Measurements from ENCODE around the gene CDH12.
"Not testable (repeated sequence)": the region's sequence is repeated elsewhere in the genome, so short reads cannot be mapped to it uniquely, and the experiment has no call there.

CDH12 gene

GRCh38 chr5:22649074-22649473 is 204.1 kb downstream of the CDH12 start:
- DNase-seq (ENCODE audit: low read depth): no peak

DNA sequence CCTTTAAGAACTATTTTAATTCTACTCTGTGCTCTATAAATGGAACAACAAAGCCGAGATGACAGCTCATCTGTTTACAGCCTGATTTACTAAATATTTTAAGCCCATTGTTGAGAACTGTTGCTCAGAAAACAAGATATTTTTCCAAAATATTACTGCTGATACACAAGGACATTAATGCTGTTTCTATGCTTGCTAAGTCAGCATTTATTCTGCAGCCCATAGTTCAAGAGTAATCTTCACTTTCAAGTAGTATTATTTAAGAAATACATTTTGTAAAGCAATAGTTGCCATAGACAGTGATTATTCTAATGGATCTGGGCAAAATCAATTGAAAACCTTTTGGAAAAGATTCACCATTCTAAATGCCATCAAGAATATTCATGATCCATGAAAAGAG is 208.3 kb downstream of the CDH12 start:
- no peak for DNase-seq (ENCODE audit: low read depth)

- DNase-seq (ENCODE audit: low read depth): no peak
Measured at GRCh38 chr5:22643356-22643755, 209.8 kb downstream of the CDH12 start.

- DNase-seq (ENCODE audit: low read depth): no peak
Measured at GRCh38 chr5:22631683-22632082, 221.5 kb downstream of the CDH12 start.

DNA sequence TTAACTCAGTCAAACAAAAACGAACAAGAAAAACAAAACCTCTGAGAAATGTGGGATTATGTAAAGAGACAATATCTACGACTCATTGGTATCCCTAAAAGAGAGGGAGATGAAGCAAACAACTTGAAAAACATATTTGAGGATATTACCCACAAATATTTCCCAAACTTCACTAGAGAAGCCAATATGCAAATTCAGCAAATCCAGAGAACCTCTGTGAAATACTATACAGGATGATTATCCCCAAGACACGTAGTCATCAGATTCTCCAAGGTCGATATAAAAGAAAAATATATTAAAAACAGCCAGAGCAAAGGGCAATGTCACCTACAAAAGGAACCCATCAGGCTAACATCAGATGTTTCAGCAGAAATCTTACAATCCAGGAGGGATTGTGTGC is 226.1 kb downstream of the CDH12 start:
- DNase-seq (ENCODE audit: low read depth): no peak

- DNase-seq (ENCODE audit: low read depth): no peak
Measured at GRCh38 chr5:22625451-22625850, 227.7 kb downstream of the CDH12 start.

GRCh38 chr5:22621084-22621483 is 232.1 kb downstream of the CDH12 start:
- DNase-seq (ENCODE audit: low read depth): no peak

DNA sequence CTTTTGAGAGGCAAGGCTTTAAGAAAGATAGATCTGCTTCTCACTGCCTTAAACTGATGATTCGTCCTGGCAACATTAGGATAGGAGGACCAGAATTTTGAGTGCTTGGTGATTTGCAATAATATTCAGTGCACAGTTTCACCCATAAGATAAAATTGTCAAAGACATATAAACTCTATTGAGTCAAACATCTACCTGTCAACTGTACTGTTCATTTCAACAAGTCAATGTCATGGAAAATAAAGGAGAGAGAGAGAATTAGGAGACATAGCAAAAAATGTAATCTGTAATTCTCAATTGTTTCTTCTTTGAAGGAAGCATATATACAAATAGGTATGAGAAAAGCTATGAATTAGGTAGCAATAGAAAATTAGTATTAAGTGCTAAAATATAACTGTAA is 237.2 kb downstream of the CDH12 start:
- DNase-seq (ENCODE audit: low read depth): no peak

DNA sequence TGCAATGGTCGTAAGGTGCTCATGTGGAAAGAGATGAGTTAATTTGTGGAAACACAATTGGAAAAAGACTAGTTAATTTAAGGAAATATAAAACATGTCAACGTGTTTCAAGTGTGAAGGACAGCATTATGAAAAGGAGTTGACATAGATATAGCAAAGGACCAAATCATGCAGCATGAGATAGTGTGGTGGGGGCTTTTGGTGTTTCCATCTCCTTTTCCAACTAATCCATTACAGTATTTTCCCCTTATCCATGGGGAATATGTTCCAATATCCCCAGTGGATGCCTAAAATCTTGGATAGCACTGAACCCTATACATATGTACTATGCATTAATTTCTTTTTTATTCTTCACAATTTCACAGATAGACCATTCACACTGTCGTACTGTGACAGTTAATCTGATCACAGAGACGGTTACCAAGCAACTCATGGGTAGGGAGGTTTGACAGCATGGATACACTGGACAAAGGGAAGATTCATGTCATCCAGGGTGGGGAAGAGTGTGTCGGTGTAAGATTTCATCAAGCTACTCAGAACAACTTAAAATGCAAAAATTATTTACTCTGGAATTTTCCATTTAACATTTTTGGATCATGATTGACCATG is 238.6 kb downstream of the CDH12 start:
- no peak for DNase-seq (ENCODE audit: low read depth)

DNA sequence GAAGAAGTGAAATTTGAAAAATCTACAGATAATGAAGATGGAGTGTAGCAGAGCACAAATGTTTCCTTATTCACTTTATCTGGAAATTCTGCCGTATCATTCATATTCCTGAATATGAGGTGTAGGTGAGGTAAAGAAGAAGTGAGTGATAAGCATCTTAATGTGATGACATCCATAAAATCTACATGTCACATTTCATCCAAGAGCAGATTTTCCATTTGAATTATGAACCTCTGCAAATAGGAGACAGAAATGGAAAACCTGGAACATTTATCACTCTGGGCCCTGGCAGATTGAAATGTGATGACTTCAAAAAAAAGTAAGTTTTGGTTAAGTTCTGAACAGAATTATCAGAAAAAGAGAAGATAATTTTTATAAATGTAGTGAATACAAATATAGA is 240.2 kb downstream of the CDH12 start:
- DNase-seq (ENCODE audit: low read depth): no peak

DNA sequence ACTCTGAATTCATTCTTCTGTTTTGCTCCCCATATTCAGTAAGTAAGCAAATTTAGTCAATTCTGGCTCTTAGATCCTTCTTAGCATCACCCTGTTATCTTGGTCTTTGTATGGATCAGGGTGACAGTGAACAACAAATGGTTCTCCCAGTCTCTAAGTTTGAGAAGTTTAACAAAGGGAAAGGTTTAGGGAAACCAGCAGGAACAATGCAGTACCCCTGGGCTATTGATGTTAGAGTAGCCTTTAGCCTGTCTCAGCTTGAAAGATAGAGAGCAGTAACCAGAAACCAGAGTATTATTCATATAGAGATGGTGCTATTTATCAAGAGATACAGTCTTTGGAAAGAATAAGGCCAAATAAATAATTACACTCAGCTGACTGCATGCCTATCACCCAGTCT is 241.8 kb downstream of the CDH12 start:
- DNase-seq (ENCODE audit: low read depth): no peak

DNA sequence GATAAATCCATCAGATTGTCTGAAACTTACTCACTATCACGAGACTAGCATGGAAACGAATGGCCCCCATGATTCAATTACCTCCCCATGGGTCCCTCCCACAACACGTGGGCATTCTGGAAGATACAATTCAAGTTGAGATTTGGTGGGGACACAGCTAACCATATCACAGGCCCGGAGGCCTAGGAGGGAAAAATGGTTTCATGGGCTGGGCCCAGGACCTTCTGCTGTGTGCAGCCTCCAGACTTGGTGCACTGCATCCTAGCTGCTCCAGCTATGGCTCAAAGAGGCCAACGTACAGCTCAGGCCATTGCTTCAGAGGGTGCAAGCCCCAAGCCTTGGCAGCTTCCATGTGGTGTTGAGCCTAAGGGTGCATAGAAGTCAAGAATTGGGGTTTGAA is 245.6 kb downstream of the CDH12 start:
- DNase-seq (ENCODE audit: low read depth): not testable (repeated sequence)

- no peak for DNase-seq (ENCODE audit: low read depth)
Measured at GRCh38 chr5:22605473-22605872, 247.7 kb downstream of the CDH12 start.

- DNase-seq (ENCODE audit: low read depth): no peak
Measured at GRCh38 chr5:22604711-22605110, 248.4 kb downstream of the CDH12 start.

DNA sequence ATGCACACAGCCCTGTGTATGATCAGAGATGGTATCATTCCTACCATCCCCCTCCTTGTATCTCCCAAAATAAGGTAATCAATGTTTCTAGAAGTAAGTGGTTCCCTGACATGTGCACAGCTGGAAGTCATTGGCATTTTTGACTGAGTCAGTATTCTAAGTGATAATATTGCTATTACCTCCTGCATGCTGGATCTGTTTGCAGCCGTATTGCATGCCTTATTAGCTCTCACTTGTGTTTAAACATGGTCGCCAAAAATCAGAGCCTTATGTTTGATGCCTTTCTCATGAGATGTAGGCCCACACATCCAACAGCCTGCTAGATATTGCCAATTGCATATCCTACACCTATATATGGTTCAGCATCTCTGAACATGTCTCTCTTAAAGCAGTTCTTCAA is 254.3 kb downstream of the CDH12 start:
- DNase-seq (ENCODE audit: low read depth): no peak

DNA sequence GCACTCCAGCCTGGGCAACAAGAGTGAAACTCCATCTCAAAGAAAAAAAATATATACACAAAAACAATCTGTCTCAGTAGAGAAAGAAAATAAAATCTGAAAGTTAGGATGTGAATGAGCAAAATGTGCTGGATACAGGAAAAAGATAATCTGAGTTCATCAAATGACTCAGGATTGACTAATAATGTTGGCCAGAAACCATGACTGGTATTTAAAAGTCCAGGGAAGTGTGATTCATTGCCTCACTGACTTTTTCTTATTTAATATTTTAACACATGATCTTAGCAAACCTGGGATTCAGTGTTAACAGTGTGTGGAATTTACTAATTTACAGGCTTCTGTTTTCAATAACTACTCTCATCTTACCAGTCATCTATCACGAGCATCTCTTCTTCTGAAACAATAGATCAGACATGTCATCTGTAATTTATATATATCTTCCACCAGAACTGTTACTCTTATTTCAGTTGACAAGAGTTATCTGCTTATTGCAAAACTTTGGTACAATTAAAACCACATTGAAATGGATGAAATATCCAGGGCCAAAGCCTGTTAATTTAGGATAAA is 256.7 kb downstream of the CDH12 start:
- peak; percentile 28 for DNase-seq (ENCODE audit: low read depth)

DNA sequence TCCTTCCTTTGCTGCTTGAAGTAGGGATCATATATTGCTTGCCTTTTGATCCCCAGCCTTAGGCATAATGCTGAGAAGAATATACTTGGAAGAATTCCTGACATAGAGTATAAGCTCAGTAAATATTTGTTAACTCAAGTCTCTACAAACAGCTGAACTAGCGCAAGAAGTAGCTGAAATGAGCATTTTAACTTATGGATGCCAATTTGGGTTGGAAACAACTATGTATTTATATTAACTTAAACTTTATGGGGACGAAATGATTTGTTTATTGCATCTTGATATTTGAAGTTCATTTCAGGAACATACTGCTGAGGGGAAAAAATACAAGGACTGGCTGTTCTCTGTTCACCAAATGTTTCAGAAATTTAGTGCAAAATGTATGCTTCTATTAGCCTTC is 258.7 kb downstream of the CDH12 start:
- DNase-seq (ENCODE audit: low read depth): no peak

DNA sequence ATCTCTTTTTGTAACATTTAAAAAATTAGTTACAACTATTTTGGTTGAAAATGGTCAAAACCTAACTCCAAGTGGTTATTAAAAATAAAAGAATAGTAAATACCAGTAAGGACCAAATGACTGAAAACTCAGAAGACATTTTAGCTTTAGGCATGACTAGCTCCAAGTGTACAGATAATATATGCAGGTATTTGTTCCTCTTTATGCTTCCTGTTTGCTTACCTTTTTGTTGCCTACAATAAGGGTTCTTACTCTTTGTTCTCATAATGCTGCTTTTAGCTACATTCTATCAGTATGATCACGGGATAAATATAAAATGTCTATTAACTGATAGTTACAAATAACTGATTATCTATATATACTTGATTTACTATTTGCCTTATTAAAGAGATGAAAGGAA is 259.6 kb downstream of the CDH12 start:
- DNase-seq (ENCODE audit: low read depth): no peak

DNA sequence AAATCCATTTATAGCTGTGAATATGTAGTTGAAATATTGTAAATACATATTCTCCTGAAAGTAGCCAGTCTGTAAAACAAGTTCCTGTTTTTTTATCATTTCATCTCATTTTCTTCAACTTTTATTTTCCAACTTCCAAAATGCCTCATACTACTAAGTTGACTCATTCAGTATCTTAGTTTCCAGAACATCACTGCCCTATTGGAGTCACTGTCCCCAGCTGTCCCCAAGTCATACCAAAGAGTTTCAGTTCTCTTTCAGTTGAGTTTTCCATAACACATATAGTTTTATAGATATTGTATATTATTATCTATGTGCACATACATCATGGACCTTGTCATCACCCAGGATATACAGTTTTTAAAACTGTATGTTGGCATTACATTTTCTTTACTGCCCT is 261.7 kb downstream of the CDH12 start:
- no peak for DNase-seq (ENCODE audit: low read depth)

DNA sequence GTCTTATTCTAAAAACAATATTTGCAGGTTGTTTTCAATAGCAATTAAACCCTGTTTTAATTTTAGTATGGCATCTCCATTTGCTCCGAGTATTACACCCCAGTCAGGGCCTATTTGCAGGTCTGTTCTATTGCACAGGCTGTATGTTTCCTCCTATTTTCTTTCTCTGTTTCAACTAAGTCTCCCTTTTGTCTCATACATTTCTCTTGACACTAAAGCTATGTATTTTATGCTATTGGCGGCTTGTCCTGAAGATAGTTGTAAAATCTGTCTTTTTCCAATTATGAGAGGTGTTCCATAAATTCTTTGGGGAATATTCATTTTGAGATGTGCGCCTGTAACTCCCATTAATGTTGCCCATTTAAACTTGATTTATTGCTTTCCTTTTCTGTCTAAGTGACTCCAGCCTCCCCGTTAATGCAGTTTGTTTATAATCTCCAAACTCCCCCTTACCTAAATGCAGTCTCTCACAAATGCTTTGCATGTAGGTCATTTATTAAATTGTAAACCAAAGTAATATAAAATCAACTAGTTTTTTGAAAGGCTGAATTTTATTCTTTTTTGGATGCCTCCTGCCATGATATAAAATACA is 262.4 kb downstream of the CDH12 start:
- DNase-seq (ENCODE audit: low read depth): no peak

- DNase-seq (ENCODE audit: low read depth): no peak
Measured at GRCh38 chr5:22577711-22578110, 275.4 kb downstream of the CDH12 start.

GRCh38 chr5:22577006-22577405 is 276.1 kb downstream of the CDH12 start:
- DNase-seq (ENCODE audit: low read depth): no peak

DNA sequence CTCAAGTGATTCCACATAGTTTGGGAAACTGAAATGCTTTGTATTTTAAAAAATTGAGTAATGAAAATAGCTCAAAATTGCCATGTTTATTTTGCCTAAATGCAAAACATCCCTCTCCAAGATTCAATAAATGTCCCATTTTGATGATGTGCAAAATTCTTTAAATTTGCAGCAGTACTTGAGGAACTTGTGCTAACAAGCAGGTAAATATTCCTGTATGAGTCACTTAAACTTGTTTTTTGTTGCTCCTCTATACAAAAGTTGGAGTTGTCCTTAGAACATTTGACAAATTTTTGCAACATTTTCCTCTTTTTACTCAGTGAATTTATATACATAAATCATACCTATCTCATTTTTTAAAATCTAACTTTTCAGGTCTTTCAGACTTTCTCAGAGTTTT is 280.2 kb downstream of the CDH12 start:
- no peak for DNase-seq (ENCODE audit: low read depth)

GRCh38 chr5:22567983-22568382 is 285.2 kb downstream of the CDH12 start:
- DNase-seq (ENCODE audit: low read depth): no peak

All from GM04504 (cell line).